Lower leg skin (tissue), 4 donors: Measurements from ENCODE around the gene DAAM1. TPM values are rescaled to one million over a fixed set of nuclear protein-coding genes. Genes with fewer than 3 reads are reported as not detected.

Source experiments
- DNase-seq, 2 donors: peaks; one replicate each; pipeline ENCODE4 v3.0.0-alpha.2; 2019; ENCODE audit warnings: low spot score in 2 of 2
- H3K4me3 ChIP-seq: fragments of 200-600 bp; sonication (generic); 2 replicates; pipeline ENCODE4 v1.5.1; 2017; ENCODE audit warnings: mild to moderate bottlenecking, low read depth; ENCODE audit not compliant: poor library complexity, severe bottlenecking
- POLR2A ChIP-seq, 2 donors: fragments of 450-650 bp; IDR thresholded peaks; one replicate each; pipeline ENCODE4 v1.6.1; 2016 to 2017; ENCODE audit warnings: antibody characterized with exemption in 2 of 2, mild to moderate bottlenecking in 1 of 2, moderate library complexity in 1 of 2
- WGBS, 2 donors: methylation state at CpG; one replicate each; pipeline ENCODE4 v1.1.5; 2018; 5-methylcytosine and 5-hydroxymethylcytosine counted together
- intact Hi-C: fragments of 100-400 bp; cut with DNase I; formaldehyde crosslinking; loops from one replicate; pipeline ENCODE4 v1.15.0; 2023; ENCODE audit warnings: low total_unique reads
- total RNA-seq, 4 donors: library from RNA; depleted of rRNA; stranded (reverse); fragments of >200 nt; gene quantifications; one replicate each; pipeline ENCODE4 v1.1.0, GENCODE V29; 2016
- TF ChIP-seq, protein P1 (sequence below), 3 donors: fragments of 450-650 bp; IDR thresholded peaks; one replicate each; pipeline ENCODE4 v1.5.1; 2016; ENCODE audit warnings: antibody characterized with exemption in 3 of 3, mild to moderate bottlenecking in 3 of 3, moderate library complexity in 2 of 3

The DAAM1 gene
- total RNA-seq, 4 donors from 2014 or later, result 155 to 194 (median 183) TPM

DNA sequence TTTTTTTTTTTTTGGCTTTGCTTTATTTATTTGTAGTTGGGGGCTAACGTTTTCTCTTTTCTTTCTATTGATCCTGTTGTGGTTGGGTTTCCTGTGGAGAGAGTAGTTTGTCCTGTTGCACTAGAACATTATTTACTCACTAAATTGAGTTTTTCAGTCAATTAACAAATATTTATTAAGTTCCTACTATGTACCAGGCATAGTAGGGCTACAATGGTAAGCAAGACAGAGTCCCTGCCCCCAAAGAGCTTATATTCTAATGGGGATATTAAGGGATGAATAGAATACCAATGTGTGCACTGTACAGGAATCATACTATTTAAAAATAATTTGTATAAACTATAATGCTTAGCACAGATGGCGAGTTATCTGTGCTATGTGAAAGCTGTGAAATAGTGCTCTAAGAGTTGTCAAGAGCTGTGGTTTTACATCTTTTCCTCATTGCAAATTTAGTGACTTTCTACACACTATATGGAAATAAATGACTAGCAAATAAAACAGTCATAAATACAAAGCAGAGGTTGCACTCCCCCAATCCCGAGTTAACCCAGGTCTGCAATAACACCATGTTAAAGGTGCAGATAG lies 181.8 kb downstream of the DAAM1 start:
- no peak for DNase-seq
- intact Hi-C loops, result no loop called here
- no peak overlapping the region for H3K4me3 ChIP-seq
- TF ChIP-seq, protein P1, sequence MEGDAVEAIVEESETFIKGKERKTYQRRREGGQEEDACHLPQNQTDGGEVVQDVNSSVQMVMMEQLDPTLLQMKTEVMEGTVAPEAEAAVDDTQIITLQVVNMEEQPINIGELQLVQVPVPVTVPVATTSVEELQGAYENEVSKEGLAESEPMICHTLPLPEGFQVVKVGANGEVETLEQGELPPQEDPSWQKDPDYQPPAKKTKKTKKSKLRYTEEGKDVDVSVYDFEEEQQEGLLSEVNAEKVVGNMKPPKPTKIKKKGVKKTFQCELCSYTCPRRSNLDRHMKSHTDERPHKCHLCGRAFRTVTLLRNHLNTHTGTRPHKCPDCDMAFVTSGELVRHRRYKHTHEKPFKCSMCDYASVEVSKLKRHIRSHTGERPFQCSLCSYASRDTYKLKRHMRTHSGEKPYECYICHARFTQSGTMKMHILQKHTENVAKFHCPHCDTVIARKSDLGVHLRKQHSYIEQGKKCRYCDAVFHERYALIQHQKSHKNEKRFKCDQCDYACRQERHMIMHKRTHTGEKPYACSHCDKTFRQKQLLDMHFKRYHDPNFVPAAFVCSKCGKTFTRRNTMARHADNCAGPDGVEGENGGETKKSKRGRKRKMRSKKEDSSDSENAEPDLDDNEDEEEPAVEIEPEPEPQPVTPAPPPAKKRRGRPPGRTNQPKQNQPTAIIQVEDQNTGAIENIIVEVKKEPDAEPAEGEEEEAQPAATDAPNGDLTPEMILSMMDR (IDR thresholded peaks at IDR 0.05), result no peak
- TF ChIP-seq POLR2A (IDR thresholded peaks at IDR 0.05), result no peak
- 82 to 85% methylated on average over 3 of the region's 3 CpGs for WGBS, 2 donors

DNA sequence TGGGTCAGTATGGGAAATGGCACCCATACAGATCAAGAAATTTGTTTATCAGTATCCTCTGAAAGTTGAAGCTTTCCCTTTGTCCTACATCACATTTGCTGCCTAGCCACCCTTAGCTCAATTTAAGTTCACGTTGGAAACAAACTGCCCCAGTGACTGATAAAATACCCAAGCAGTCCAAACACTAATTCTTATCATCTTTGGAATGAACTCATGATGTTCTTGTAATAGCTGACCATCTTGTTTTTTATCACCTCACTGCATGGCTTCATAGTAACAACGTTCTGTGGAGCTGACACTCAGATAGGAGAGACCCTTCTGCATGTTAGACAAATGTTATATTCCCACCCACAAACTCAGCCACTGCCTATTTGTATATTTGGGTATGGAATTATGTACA lies 183.3 kb downstream of the DAAM1 start:
- intact Hi-C loops, result no loop called here
- WGBS, 2 donors, result 70 to 73% methylated on average over 2 of the region's 2 CpGs
- no peak for TF ChIP-seq POLR2A (IDR thresholded peaks at IDR 0.05)

DNA sequence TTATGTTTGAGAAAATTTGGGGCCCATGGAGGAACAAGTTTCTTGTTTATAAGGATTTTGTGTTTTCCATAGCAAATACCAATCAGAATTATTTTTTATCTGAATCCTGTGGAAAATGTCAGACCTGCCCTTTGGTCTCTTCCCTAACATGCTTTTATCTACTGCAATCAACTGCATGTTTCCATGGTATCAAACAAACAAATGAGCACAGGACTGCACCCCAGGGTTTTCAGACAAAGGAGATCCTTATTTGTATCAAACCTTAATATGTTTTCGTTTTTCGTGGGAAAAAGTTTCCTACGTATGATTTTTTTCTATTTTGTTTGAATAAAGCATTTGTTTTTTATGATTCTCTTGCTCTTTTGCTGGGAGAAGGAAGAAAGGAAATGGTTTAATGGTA lies 185.6 kb downstream of the DAAM1 start:
- no peak overlapping the region for H3K4me3 ChIP-seq
- TF ChIP-seq, protein P1 (IDR thresholded peaks at IDR 0.05), result no peak
- no peak for TF ChIP-seq POLR2A (IDR thresholded peaks at IDR 0.05)

More for the DNA sequence above, 183.3 kb downstream of the DAAM1 start:
- no peak overlapping the region for H3K4me3 ChIP-seq
- DNase-seq, result no peak

DNA sequence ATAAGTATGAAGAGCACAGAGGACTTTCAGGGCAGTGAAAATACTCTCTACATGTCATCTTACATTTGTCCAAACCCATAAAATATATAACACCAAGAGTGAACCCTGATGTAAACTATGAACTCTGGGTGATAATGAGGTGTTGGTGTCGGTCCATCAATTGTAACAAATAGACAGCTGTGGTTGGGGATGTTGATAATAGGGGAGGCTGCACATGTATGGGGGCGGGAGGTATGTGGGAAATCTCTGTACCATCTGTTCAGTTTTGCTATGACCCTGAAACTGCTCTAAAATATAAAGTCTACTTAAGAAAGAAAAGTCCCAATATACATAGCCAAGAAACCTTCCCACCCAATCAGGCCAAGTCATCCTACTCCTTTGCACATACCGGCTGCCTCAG lies 188.2 kb downstream of the DAAM1 start:
- DNase-seq, result no peak
- 69 to 75% methylated on average over 3 of the region's 3 CpGs for WGBS, 2 donors

More for the DNA sequence above, 185.6 kb downstream of the DAAM1 start:
- WGBS, 2 donors, result 27 to 31% methylated on average over 3 of the region's 3 CpGs
- no peak for DNase-seq
- intact Hi-C loops, result no loop called here

DNA sequence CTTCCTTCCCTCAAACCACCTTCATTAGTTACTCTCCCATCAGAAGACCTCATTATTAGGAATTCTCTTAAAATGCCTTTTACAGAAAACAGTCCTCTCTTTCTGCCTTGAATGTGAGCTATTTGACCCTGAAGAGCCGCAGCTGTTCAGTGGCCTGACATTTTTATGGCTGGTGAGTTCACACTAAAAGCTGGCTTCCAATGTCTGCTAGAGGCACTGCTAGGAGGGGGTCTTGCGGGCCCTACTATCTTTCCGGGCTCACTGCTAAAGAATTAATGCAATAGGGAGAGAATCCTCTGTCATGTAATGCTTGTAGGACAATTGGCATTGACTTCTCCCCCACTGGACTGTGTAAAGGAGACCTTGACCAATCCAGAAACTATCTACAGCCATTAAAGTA lies 189.0 kb downstream of the DAAM1 start:
- intact Hi-C loops, result no loop called here
- TF ChIP-seq, protein P1 (IDR thresholded peaks at IDR 0.05), result no peak
- no peak for TF ChIP-seq POLR2A (IDR thresholded peaks at IDR 0.05)
- DNase-seq, result no peak
- no peak overlapping the region for H3K4me3 ChIP-seq
- WGBS, 2 donors, result 78 to 80% methylated on average over 3 of the region's 3 CpGs

More for the DNA sequence above, 188.2 kb downstream of the DAAM1 start:
- intact Hi-C loops, result no loop called here
- TF ChIP-seq POLR2A (IDR thresholded peaks at IDR 0.05), result no peak
- TF ChIP-seq, protein P1 (IDR thresholded peaks at IDR 0.05), result no peak
- no peak overlapping the region for H3K4me3 ChIP-seq

DNA sequence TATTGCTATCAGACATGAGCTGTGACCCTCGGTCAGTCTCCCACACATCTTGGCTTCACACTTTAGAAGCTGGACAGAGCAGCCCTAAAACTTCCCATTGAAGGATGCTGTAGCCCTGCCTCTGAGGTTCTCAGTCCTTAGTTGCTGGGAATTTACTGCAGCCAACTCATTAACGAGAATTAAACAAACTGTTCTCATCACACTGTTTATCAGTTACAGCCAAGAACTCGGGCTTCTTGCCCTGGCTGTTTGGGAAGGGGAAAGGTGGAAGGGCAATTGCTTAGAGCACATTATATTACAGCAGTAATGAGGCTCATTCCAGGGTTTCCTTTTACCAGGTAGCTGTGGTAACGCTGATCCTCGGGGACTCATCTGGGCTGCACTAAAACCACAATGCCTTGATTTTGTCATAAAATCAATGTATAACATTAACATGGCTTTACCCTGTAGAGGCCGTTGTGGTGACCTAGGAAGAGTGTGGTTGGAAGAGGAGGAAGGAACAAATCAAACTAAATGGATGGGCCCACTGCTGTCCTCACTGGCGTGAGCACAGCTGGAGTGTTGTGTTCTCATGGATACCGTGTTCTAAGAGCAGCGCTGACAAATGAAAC lies 189.6 kb downstream of the DAAM1 start:
- no peak for TF ChIP-seq POLR2A (IDR thresholded peaks at IDR 0.05)
- TF ChIP-seq, protein P1 (IDR thresholded peaks at IDR 0.05), result no peak
- intact Hi-C loops, result no loop called here
- DNase-seq, result no peak
- 53 to 65% methylated on average over 9 of the region's 9 CpGs for WGBS, 2 donors
- no peak overlapping the region for H3K4me3 ChIP-seq
